Pancreas (tissue), 10 donors: ENCODE measurements around the gene CBLN3. TPM values are rescaled to one million over a fixed set of nuclear protein-coding genes. Genes with fewer than 3 reads are reported as not detected.
A peak's percentile ranks its signal among the peaks of the same experiment; 100 is the strongest.

Experiments used
- ATAC-seq, 4 donors: fragments of 200-7000 bp; cut with Tn5 transposase; one replicate each; pipeline versions ENCODE4 v1.8.0 to v1.9.1; 2020; ENCODE audit warnings: mild to moderate bottlenecking in 4 of 4, moderate library complexity in 4 of 4
- DNase-seq, 6 donors: peaks; one replicate each; pipeline ENCODE4 v3.0.0-alpha.2; 2020
- FAIRE-seq: peaks from 2 replicates; lab custom pipeline; 2012; peaks lifted over from hg19 to GRCh38; lab: Jason Lieb, UNC
- H3K27ac ChIP-seq, 4 donors: fragments of 200-600 bp; sonication (generic); 1 replicate in 3 of 4; 2 replicates in 1 of 4; pipeline versions ENCODE4 v1.5.0 to v1.8.0; 2020
- H3K27me3 ChIP-seq, 4 donors: fragments of 200-600 bp; one replicate each; pipeline ENCODE4 v1.8.0; 2021
- H3K36me3 ChIP-seq, 3 donors: fragments of 200-600 bp; sonication (generic) in 1 of 3; one replicate each; pipeline versions ENCODE4 v1.5.0 to v1.8.0; 2020 to 2021
- H3K4me1 ChIP-seq, 3 donors: fragments of 200-600 bp; one replicate each; pipeline ENCODE4 v1.8.0; 2021
- H3K4me3 ChIP-seq, 4 donors: fragments of 200-600 bp; sonication (generic) in 2 of 4; one replicate each; pipeline versions ENCODE4 v1.5.0 to v1.8.0; 2020 to 2021
- H3K9me3 ChIP-seq, 4 donors: fragments of 200-600 bp; one replicate each; pipeline ENCODE4 v1.8.0; 2021
- CTCF ChIP-seq, 4 donors: fragments of 200-600 bp; sonication (generic) in 3 of 4; IDR thresholded peaks; one replicate each; pipeline versions ENCODE4 v1.5.0 to v1.8.0; 2021; ENCODE audit warnings: antibody characterized with exemption in 4 of 4
- WGBS, 2 donors: extraction: QIAGEN DNeasy Blood & Tissue Kit; methylation state at CpG; one replicate each; pipeline ENCODE4 v1.1.7; 2013; 5-methylcytosine and 5-hydroxymethylcytosine counted together
- intact Hi-C, 3 donors: fragments of 100-400 bp; cut with DNase I; formaldehyde crosslinking; loops; one replicate each; pipeline versions ENCODE4 v1.11.1 to v1.14.2; 2022
- polyA plus RNA-seq, 2 donors: library from polyadenylated mRNA; stranded (reverse); fragments of 200-250 nt; gene quantifications; one replicate each; pipeline ENCODE4 v1.2.3, GENCODE V29; 2013
- total RNA-seq, 6 donors: library from RNA; stranded (reverse); fragmentation: NEBNext Ultra II Directional in 4 of 6; extraction: Animal tissue kit (Norgen Biotek cat#: 25700) in 4 of 6; gene quantifications; one replicate each; pipeline versions ENCODE4 v1.2.1 to v1.2.4, GENCODE V29; 2021 to 2023
- donor health status: healthy with polysubstance abuse.
- donor health status: DM: no; HTN: no; CAD: no; lungs with moderate emphysema.
- donor health status: DM: no; HTN: no; CAD: no.
- donor health status: control.
- donor health status: control.
- donor health status: Bipolar disorder and iron deficiency.
- donor health status: DM: yes; HTN: yes; CAD: no.
- donor health status: DM: no; HTN: no; CAD: no.
- donor health status: DM: no; HTN: no; CAD: no.
- donor health status: DM: yes; HTN: yes; CAD: no.

Gene CBLN3
- total and polyA plus RNA-seq, 8 donors, result 0.47 to 5.6 (median 0.81) TPM

DNA sequence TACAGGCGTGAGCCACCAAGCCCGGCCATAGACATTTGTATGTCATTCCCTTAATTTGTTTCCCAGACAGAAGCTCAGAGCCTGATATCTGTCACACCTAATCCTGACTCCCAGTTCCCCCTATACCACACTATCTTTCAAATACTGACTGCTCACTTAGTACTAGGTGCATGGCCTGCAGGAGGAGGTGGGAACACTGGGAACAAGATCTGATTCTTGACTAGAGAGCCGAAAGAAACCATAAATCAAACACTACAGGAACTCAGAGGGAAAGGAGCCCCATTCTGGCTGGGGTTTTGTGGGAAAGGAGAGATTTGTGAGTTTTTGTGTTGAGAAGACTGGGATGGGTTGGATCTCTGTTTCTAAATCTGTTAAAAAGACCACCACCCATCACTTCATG lies 5.2 kb upstream of the CBLN3 start:
- ATAC-seq (no peak), DNase-seq (no peak), FAIRE-seq (no peak)
- H3K4me3 ChIP-seq, result no peak overlapping the region
- TF ChIP-seq CTCF (IDR thresholded peaks at IDR 0.05), result no peak
- H3K4me1 ChIP-seq, result peaks cover 0 to 22% (median 13%) of the 10 kb centered on the region in 3 donors
- intact Hi-C loops, result loop anchor here (5.0 to 10.0 kb wide), 3 partner anchors 62 to 102 kb away; partner anchors contain the start of genes ADCY4 (in 1 of the 3) and RIPK3 (in 1 of the 3)
- H3K27ac ChIP-seq, result no peak overlapping the region
- 77 to 78% methylated on average over 3 of the region's 3 CpGs for WGBS, 2 donors
- H3K27me3 ChIP-seq, result no peaks in the 10 kb centered on the region
- H3K36me3 ChIP-seq, result peaks cover 0 to 39% (median 20%) of the 10 kb centered on the region in 3 donors
- H3K9me3 ChIP-seq, result no peaks in the 10 kb centered on the region

- no peak for TF ChIP-seq CTCF (IDR thresholded peaks at IDR 0.05)
Measured at GRCh38 chr14:24434036-24434435, 4.6 kb upstream of the CBLN3 start.

GRCh38 chr14:24432259-24433131 lies 3.0 kb upstream of the CBLN3 start:
- 71 to 80% methylated on average over 22 to 24 of the region's 24 CpGs for WGBS, 2 donors
- Histone ChIP-seq H3K36me3 (peaks cover 0 to 18% (median 11%) of the 10 kb centered on the region in 3 donors), H3K9me3 (no peaks in the 10 kb centered on the region), H3K4me1 (peaks cover 0 to 29% (median 29%) of the 10 kb centered on the region in 3 donors), H3K27me3 (no peaks in the 10 kb centered on the region), H3K4me3 (no peak overlapping the region), H3K27ac (no peak overlapping the region)
- DNase-seq, result peak in 4 of 6 donors; percentile 23 to 82 (median 53)
- TF ChIP-seq CTCF (IDR thresholded peaks at IDR 0.05), result no peak
- intact Hi-C loops, result loop anchor here (5.0 to 10.0 kb wide), 3 partner anchors 60 to 100 kb away; partner anchors contain the start of genes ADCY4 (in 1 of the 3) and RIPK3 (in 1 of the 3)
- no peak for ATAC-seq
- FAIRE-seq, result no peak

More at GRCh38 chr14:24434036-24434435, 4.6 kb upstream of the CBLN3 start:
- Histone ChIP-seq H3K27me3 (no peaks in the 10 kb centered on the region), H3K4me1 (peaks cover 0 to 26% (median 19%) of the 10 kb centered on the region in 3 donors), H3K27ac (no peak overlapping the region), H3K4me3 (no peak overlapping the region), H3K36me3 (peaks cover 0 to 33% (median 20%) of the 10 kb centered on the region in 3 donors), H3K9me3 (no peaks in the 10 kb centered on the region)
- ATAC-seq (no peak), DNase-seq (no peak), FAIRE-seq (no peak)
- WGBS, 2 donors, result 71 to 74% methylated on average over 7 of the region's 7 CpGs
- intact Hi-C loops, result loop anchor here (5.0 to 10.0 kb wide), 3 partner anchors 62 to 102 kb away; partner anchors contain the start of genes ADCY4 (in 1 of the 3) and RIPK3 (in 1 of the 3)

DNA sequence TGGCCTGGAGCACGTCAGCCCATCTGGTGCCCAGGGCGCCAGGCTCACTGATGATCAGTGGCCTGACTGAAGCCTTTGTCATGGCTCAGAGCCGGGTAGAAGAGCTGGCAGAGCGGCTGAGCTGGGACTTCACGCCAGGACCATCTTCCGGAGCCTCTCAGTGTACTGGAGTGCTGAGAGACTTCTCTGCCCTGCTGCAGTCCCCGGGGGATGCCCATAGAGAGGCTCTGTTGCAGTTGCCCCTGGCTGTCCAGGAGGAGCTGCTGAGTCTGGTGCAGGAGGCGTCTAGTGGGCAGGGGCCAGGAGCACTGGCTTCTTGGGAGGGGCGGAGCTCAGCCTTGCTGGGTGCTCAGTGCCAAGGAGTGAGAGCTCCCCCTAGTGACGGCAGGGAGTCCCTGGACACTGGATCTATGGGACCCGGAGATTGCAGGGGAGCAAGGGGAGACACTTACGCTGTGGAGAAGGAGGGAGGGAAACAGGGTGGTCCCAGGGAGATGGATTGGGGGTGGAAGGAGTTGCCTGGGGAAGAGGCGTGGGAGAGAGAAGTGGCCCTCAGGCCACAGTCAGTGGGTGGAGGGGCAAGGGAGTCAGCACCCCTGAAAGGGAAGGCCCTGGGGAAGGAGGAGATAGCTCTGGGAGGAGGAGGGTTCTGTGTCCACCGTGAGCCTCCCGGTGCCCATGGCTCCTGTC lies 2.2 kb upstream of the CBLN3 start:
- peak overlapping the region in 2 of 4 donors; percentile 74 to 78 for H3K4me3 ChIP-seq
- H3K9me3 ChIP-seq, result no peaks in the 10 kb centered on the region
- H3K27ac ChIP-seq, result peak overlapping the region in 2 of 4 donors; percentile 92 to 96
- ATAC-seq (peak; percentile 59 to 79 (median 71)), DNase-seq (peak; percentile 87 to 95 (median 92)), FAIRE-seq (no peak)
- H3K4me1 ChIP-seq, result peaks cover 0 to 37% (median 33%) of the 10 kb centered on the region in 3 donors
- intact Hi-C loops, result loop anchor here (5.0 to 10.0 kb wide), 3 partner anchors 59 to 99 kb away; partner anchors contain the start of genes ADCY4 (in 1 of the 3) and RIPK3 (in 1 of the 3)
- WGBS, 2 donors, result 28% methylated on average over 15 of the region's 15 CpGs
- H3K36me3 ChIP-seq, result peaks cover 0 to 11% (median 7%) of the 10 kb centered on the region in 3 donors
- H3K27me3 ChIP-seq, result no peaks in the 10 kb centered on the region
- TF ChIP-seq CTCF (IDR thresholded peaks at IDR 0.05), result peak; percentile 86 to 90 (median 89)
